ENCODE measurements around the gene TAS1R3.

- TF ChIP-seq USF2 (CRISPR knock-in tag; IDR thresholded peaks at IDR 0.05), result no peak
- no peak for TF ChIP-seq CTCF (IDR thresholded peaks at IDR 0.05)
- TF ChIP-seq SOX15 (CRISPR knock-in tag; IDR thresholded peaks at IDR 0.05), result no peak
- TF ChIP-seq ATF3 (CRISPR knock-in tag; conservative IDR thresholded peaks at IDR 0.05), result no peak
- 0 out of 2 replicates have a peak, but pooled peaks have one; percentile 22 for TF ChIP-seq E2F4 (CRISPR knock-in tag; IDR thresholded peaks at IDR 0.05; ENCODE audit: borderline replicate concordance, low read depth)
Observed at GRCh38 chr1:1353389-1354151, 22.5 kb downstream of the TAS1R3 start.

All from WTC11 (cell line).